RWPE1 (cell line): ENCODE results near the gene ZNF598.
A peak's percentile ranks its signal among the peaks of the same experiment; 100 is the strongest.

ENCODE experiments used
- CTCF ChIA-PET: fragments of 350-600 bp; sonication (Branson Sonifier 250); formaldehyde crosslinking; extraction: SDS; loops from one replicate; lab custom pipeline; 2021; lab: Yijun Ruan, JAX
- POLR2A ChIA-PET: fragments of 400-600 bp; formaldehyde crosslinking; extraction: SDS; loops from one replicate; lab custom pipeline; 2020; ENCODE audit warnings: antibody characterized with exemption; ENCODE audit not compliant: low non-redundant PET; lab: Yijun Ruan, JAX
- DNase-seq: peaks from one replicate; pipeline ENCODE4 v3.0.0; 2012; ENCODE audit warnings: low spot score
- H3K27ac ChIP-seq: fragments of 450-650 bp; 2 replicates; pipeline ENCODE4 v1.5.1; 2017
- CTCF ChIP-seq: fragments of 450-650 bp; conservative IDR thresholded peaks from 2 replicates; pipeline ENCODE4 v1.5.1; 2017; ENCODE audit warnings: low read depth, mild to moderate bottlenecking

The ZNF598 gene

GRCh38 chr16:2032285-2033056, 22.9 kb upstream of the ZNF598 start:
- POLR2A ChIA-PET = no interaction called here
- peak overlapping the region; percentile 78 for H3K27ac ChIP-seq
- DNase-seq = no peak
- TF ChIP-seq CTCF = no peak
- CTCF ChIA-PET = interaction anchor here (0.5 to 1.1 kb wide), 3 partner anchors 8 to 16 kb away, joined by 3 read pairs; no protein-coding TSS in a partner anchor

GRCh38 chr16:2031081-2031577, 21.5 kb upstream of the ZNF598 start:
- peak overlapping the region; percentile 78 for H3K27ac ChIP-seq
- ChIA-PET CTCF (no interaction called here), POLR2A (no interaction called here)
- DNase-seq = no peak
- no peak for TF ChIP-seq CTCF

GRCh38 chr16:2030036-2030435, 20.4 kb upstream of the ZNF598 start:
- no peak for DNase-seq
- peak overlapping the region; percentile 78 for H3K27ac ChIP-seq
- POLR2A ChIA-PET = no interaction called here
- CTCF ChIA-PET = interaction anchor here (0.6 kb wide), 1 partner anchor 116 kb away, joined by 3 read pairs; no protein-coding TSS in a partner anchor
- no peak for TF ChIP-seq CTCF

GRCh38 chr16:2029350-2029749, 19.7 kb upstream of the ZNF598 start:
- ChIA-PET CTCF (no interaction called here), POLR2A (no interaction called here)
- peak overlapping the region; percentile 78 for H3K27ac ChIP-seq
- TF ChIP-seq CTCF = no peak
- no peak for DNase-seq

GRCh38 chr16:2028620-2029220, 19.1 kb upstream of the ZNF598 start:
- peak overlapping the region; percentile 85 for H3K27ac ChIP-seq
- ChIA-PET CTCF (interaction anchor here (1.1 kb wide), 1 partner anchor 112 kb away, joined by 6 read pairs; no protein-coding TSS in a partner anchor), POLR2A (no interaction called here)
- TF ChIP-seq CTCF = no peak
- DNase-seq = no peak

- no peak for TF ChIP-seq CTCF
- H3K27ac ChIP-seq = peak overlapping the region; percentile 85
- POLR2A ChIA-PET = interaction anchor here (0.6 kb wide), 1 partner anchor 12 kb away, joined by 4 read pairs; no protein-coding TSS in a partner anchor
- CTCF ChIA-PET = interaction anchor here (0.5 to 1.1 kb wide), 4 partner anchors 12 to 112 kb away, joined by 3 to 6 read pairs (median 3); no protein-coding TSS in a partner anchor
- DNase-seq = no peak
These were observed 18.5 kb upstream of the ZNF598 start for GRCh38 chr16:2028146-2028545.
